A673 (cell line): Measurements from ENCODE around the gene PPIG. TPM values are rescaled to one million over a fixed set of nuclear protein-coding genes. Genes with fewer than 3 reads are reported as not detected.

Experiments used
- BruUV-seq: library from RNA; stranded (reverse); fragments of 400-500 nt; replicated peaks from 2 replicates; lab custom pipeline; 2021; lab: Mats Ljungman, UMichigan
- CTCF ChIA-PET: fragments of 300-600 bp; sonication (Branson Sonifier 250); formaldehyde crosslinking; loops from one replicate; lab custom pipeline; 2022; ENCODE audit warnings: antibody characterized with exemption; lab: Charles Lee
- POLR2A ChIA-PET: fragments of 300-600 bp; sonication (Branson Sonifier 250); formaldehyde crosslinking; loops from one replicate; lab custom pipeline; 2022; ENCODE audit warnings: antibody characterized with exemption; ENCODE audit not compliant: low non-redundant PET; lab: Charles Lee
- DNase-seq: peaks from one replicate; pipeline ENCODE4 v3.0.0-alpha.2; 2015; ENCODE audit warnings: low spot score
- H3K27ac ChIP-seq: fragments of 200-600 bp; sonication (generic); 2 replicates; pipeline ENCODE4 v1.5.1; 2016; ENCODE audit warnings: mixed run types, low read depth, mild to moderate bottlenecking, mixed read lengths, antibody characterized with exemption, low read length; ENCODE audit not compliant: poor library complexity, severe bottlenecking
- H3K27me3 ChIP-seq: fragments of 200-600 bp; sonication (generic); replicated peaks from 2 replicates; pipeline ENCODE4 v1.6.1; 2017; ENCODE audit warnings: mixed run types, low read depth, mild to moderate bottlenecking, mixed read lengths, antibody characterized with exemption, low read length; ENCODE audit not compliant: insufficient read depth, poor library complexity
- H3K36me3 ChIP-seq: fragments of 200-600 bp; sonication (generic); 2 replicates; pipeline ENCODE4 v1.6.1; 2016; ENCODE audit warnings: mixed run types, mild to moderate bottlenecking, mixed read lengths, antibody characterized with exemption, low read length; ENCODE audit not compliant: insufficient read depth, poor library complexity, severe bottlenecking
- H3K4me1 ChIP-seq: fragments of 200-600 bp; sonication (generic); 2 replicates; pipeline ENCODE4 v1.6.1; 2017; ENCODE audit warnings: mixed run types, mild to moderate bottlenecking, mixed read lengths, antibody characterized with exemption, low read length; ENCODE audit not compliant: insufficient read depth, poor library complexity, severe bottlenecking
- H3K4me3 ChIP-seq: fragments of 200-600 bp; sonication (generic); 2 replicates; pipeline ENCODE4 v1.5.1; 2016; ENCODE audit warnings: low read depth, mixed run types, mild to moderate bottlenecking, mixed read lengths, low read length; ENCODE audit not compliant: poor library complexity, severe bottlenecking
- H3K9me3 ChIP-seq: fragments of 200-600 bp; sonication (generic); 2 replicates; pipeline ENCODE4 v1.6.1; 2016; ENCODE audit warnings: mixed run types, low read depth, mild to moderate bottlenecking, mixed read lengths, antibody characterized with exemption, low read length; ENCODE audit not compliant: poor library complexity, severe bottlenecking
- CTCF ChIP-seq: fragments of 300-800, 200-600 bp; sonication (generic); conservative IDR thresholded peaks from 2 replicates; pipeline ENCODE4 v1.5.1; 2017; ENCODE audit warnings: low read depth, mild to moderate bottlenecking, antibody characterized with exemption, low read length, moderate library complexity, mixed read lengths
- EZH2 ChIP-seq: fragments of 200-600 bp; sonication (generic); IDR thresholded peaks from 2 replicates; pipeline ENCODE4 v1.6.1; 2017; ENCODE audit warnings: borderline replicate concordance, low read depth, mild to moderate bottlenecking, mixed read lengths, antibody characterized with exemption, low read length; ENCODE audit not compliant: poor library complexity, severe bottlenecking
- intact Hi-C: fragments of 100-400 bp; cut with micrococcal nuclease; formaldehyde crosslinking; loops from one replicate; pipeline ENCODE4 v1.10.0; 2022; ENCODE audit not compliant: unreplicated experiment
- total RNA-seq: library from RNA; stranded (reverse); gene quantifications from 2 replicates; pipeline ENCODE4 v1.2.3, GENCODE V29; 2021

PPIG gene
- total RNA-seq, 1 experiment from 2014 or later = 69.8 TPM

GRCh38 chr2:169637620-169638019 lies 53.5 kb downstream of the PPIG start:
- Histone ChIP-seq H3K4me3 (no peak overlapping the region), H3K36me3 (peaks cover 46% of the 10 kb centered on the region), H3K27me3 (no peaks in the 10 kb centered on the region), H3K4me1 (no peaks in the 10 kb centered on the region), H3K9me3 (no peaks in the 10 kb centered on the region), H3K27ac (no peak overlapping the region)
- DNase-seq = no peak
- TF ChIP-seq CTCF (no peak), EZH2 (no peak)
- ChIA-PET CTCF (no interaction called here), POLR2A (no interaction called here)
- BruUV-seq = no TSS peak
- intact Hi-C loops = no loop called here

GRCh38 chr2:169640104-169640503 lies 56.0 kb downstream of the PPIG start:
- BruUV-seq = no TSS peak
- Histone ChIP-seq H3K27ac (no peak overlapping the region), H3K27me3 (no peaks in the 10 kb centered on the region), H3K4me3 (no peak overlapping the region), H3K9me3 (no peaks in the 10 kb centered on the region), H3K4me1 (no peaks in the 10 kb centered on the region), H3K36me3 (peaks cover 30% of the 10 kb centered on the region)
- TF ChIP-seq EZH2 (no peak), CTCF (no peak)
- DNase-seq = no peak
- intact Hi-C loops = no loop called here
- CTCF ChIA-PET = interaction anchor here (0.6 kb wide), 1 partner anchor 55 kb away, joined by 3 read pairs; no protein-coding TSS in a partner anchor
- POLR2A ChIA-PET = no interaction called here

GRCh38 chr2:169641464-169641863 lies 57.3 kb downstream of the PPIG start:
- Histone ChIP-seq H3K27ac (no peak overlapping the region), H3K27me3 (no peaks in the 10 kb centered on the region), H3K36me3 (peaks cover 17% of the 10 kb centered on the region), H3K9me3 (no peaks in the 10 kb centered on the region), H3K4me3 (no peak overlapping the region), H3K4me1 (no peaks in the 10 kb centered on the region)
- CTCF ChIA-PET = no interaction called here
- BruUV-seq = no TSS peak
- POLR2A ChIA-PET = no interaction called here
- intact Hi-C loops = no loop called here
- no peak for TF ChIP-seq CTCF
- TF ChIP-seq EZH2 = no peak
- DNase-seq = no peak
